Endothelial cell of umbilical vein (primary cell): ENCODE results near the gene EIF3A. TPM values are rescaled to one million over a fixed set of nuclear protein-coding genes. Genes with fewer than 3 reads are reported as not detected.

ENCODE experiments used
- BruUV-seq: library from RNA; stranded (reverse); fragments of 400-500 nt; replicated peaks from 2 replicates; lab custom pipeline; 2021; lab: Mats Ljungman, UMichigan
- CTCF ChIA-PET: fragments of 300-600, 350-600 bp; sonication (Branson Sonifier 250); formaldehyde crosslinking; loops from one replicate; lab custom pipeline; 2021; ENCODE audit warnings: antibody characterized with exemption, inconsistent platforms; lab: Charles Lee
- POLR2A ChIA-PET: fragments of 300-600, 350-600 bp; sonication (Branson Sonifier 250); formaldehyde crosslinking; loops from one replicate; lab custom pipeline; 2021; ENCODE audit warnings: antibody characterized with exemption, inconsistent platforms; lab: Charles Lee
- DNase-seq: peaks from one replicate; pipeline ENCODE4 v3.0.0-alpha.2; 2011; ENCODE audit warnings: low read depth, low spot score
- FAIRE-seq: peaks from 2 replicates; lab custom pipeline; 2011; peaks lifted over from hg19 to GRCh38; lab: Jason Lieb, UNC
- H2AFZ ChIP-seq: 2 replicates; pipeline ENCODE4 v1.6.0; 2012; ENCODE audit warnings: low read depth, low read length, control low read depth, inconsistent platforms
- H3K27ac ChIP-seq: 2 replicates; pipeline ENCODE4 v1.5.1; 2011; ENCODE audit warnings: low read depth, mild to moderate bottlenecking, control low read depth, low read length, moderate library complexity; ENCODE audit not compliant: insufficient read depth
- H3K27me3 ChIP-seq, 2 experiments: 2 replicates each; pipeline versions ENCODE4 v1.6.0 to v1.6.1; 2011; ENCODE audit warnings: low read length in 2 of 2, mixed read lengths in 1 of 2; ENCODE audit not compliant: control insufficient read depth in 2 of 2, insufficient read depth in 2 of 2
- H3K36me3 ChIP-seq, 2 experiments: 2 replicates in 1 of 2; 3 replicates in 1 of 2; pipeline ENCODE4 v1.5.1; 2011; ENCODE audit warnings: low read length in 2 of 2, mild to moderate bottlenecking in 1 of 2, moderate library complexity in 1 of 2; ENCODE audit not compliant: control insufficient read depth in 2 of 2, insufficient read depth in 2 of 2; ENCODE audit errors: extremely low read depth in 1 of 2
- H3K4me1 ChIP-seq: 3 replicates; pipeline ENCODE4 v1.5.1; 2011; ENCODE audit warnings: mild to moderate bottlenecking, low read length; ENCODE audit not compliant: control insufficient read depth, insufficient read depth; ENCODE audit errors: extremely low read depth
- H3K4me2 ChIP-seq: 2 replicates; pipeline ENCODE4 v1.6.1; 2011; ENCODE audit warnings: low read length, control low read depth, mixed read lengths; ENCODE audit not compliant: insufficient read depth
- H3K4me3 ChIP-seq, 3 experiments: fragments of 200-600 bp in 1 of 3; sonication (generic), shearing (Covaris generic) in 1 of 3; replicated peaks in 1 of 3; 2 replicates each; pipeline ENCODE4 v1.5.1; 2011 to 2016; ENCODE audit warnings: control low read depth in 3 of 3, low read length in 3 of 3, mild to moderate bottlenecking in 2 of 3, inconsistent platforms in 1 of 3, low read depth in 1 of 3, moderate library complexity in 1 of 3; ENCODE audit not compliant: insufficient read depth in 1 of 3
- H3K79me2 ChIP-seq: 2 replicates; pipeline ENCODE4 v1.6.0; 2012; ENCODE audit warnings: low read length, inconsistent platforms; ENCODE audit not compliant: control insufficient read depth, insufficient read depth
- H3K9ac ChIP-seq: replicated peaks from 2 replicates; pipeline ENCODE3; 2011; ENCODE audit warnings: low read length, control low read depth; ENCODE audit not compliant: insufficient read depth; ENCODE audit errors: extremely low read depth
- H3K9me1 ChIP-seq: replicated peaks from 3 replicates; pipeline ENCODE4 v1.6.0; 2011; ENCODE audit warnings: mild to moderate bottlenecking, low read length; ENCODE audit not compliant: control insufficient read depth, insufficient read depth; ENCODE audit errors: extremely low read depth
- H3K9me3 ChIP-seq: replicated peaks from 2 replicates; pipeline ENCODE4 v1.5.1; 2012; ENCODE audit warnings: low read length, inconsistent platforms; ENCODE audit not compliant: control insufficient read depth, insufficient read depth
- H4K20me1 ChIP-seq: replicated peaks from 2 replicates; pipeline ENCODE3; 2011; ENCODE audit warnings: mild to moderate bottlenecking, low read length; ENCODE audit not compliant: control insufficient read depth, insufficient read depth; ENCODE audit errors: extremely low read depth
- CTCF ChIP-seq, 2 donors: IDR thresholded peaks; 1 replicate in 1 of 2; 2 replicates in 1 of 2; pipeline ENCODE4 v1.5.1; 2011; ENCODE audit warnings: low read length in 2 of 2, mild to moderate bottlenecking in 2 of 2, moderate library complexity in 2 of 2, control low read depth in 1 of 2, inconsistent platforms in 1 of 2, low read depth in 1 of 2; ENCODE audit not compliant: insufficient read depth in 1 of 2; ENCODE audit errors: extremely low read depth in 1 of 2
- EZH2 ChIP-seq: IDR thresholded peaks from 2 replicates; pipeline ENCODE4 v1.6.1; 2012; ENCODE audit warnings: borderline replicate concordance, low read depth, mild to moderate bottlenecking, moderate library complexity, low read length, inconsistent platforms; ENCODE audit not compliant: severe bottlenecking
- FOS ChIP-seq: IDR thresholded peaks from 2 replicates; pipeline ENCODE4 v1.6.1; 2011; ENCODE audit warnings: mild to moderate bottlenecking, low read length, moderate library complexity, borderline replicate concordance; ENCODE audit not compliant: insufficient read depth
- GATA2 ChIP-seq: IDR thresholded peaks from 2 replicates; pipeline ENCODE4 v1.7.0; 2011; ENCODE audit warnings: low read depth, mild to moderate bottlenecking, moderate library complexity, mixed read lengths, low read length; ENCODE audit not compliant: insufficient read length, insufficient read depth
- JUN ChIP-seq: IDR thresholded peaks from 2 replicates; pipeline ENCODE4 v1.6.1; 2011; ENCODE audit warnings: borderline replicate concordance, low read depth; ENCODE audit not compliant: insufficient read length, insufficient read depth
- MAX ChIP-seq: IDR thresholded peaks from 2 replicates; pipeline ENCODE4 v1.6.1; 2011; ENCODE audit not compliant: insufficient read depth, insufficient read length
- MYC ChIP-seq: IDR thresholded peaks from one replicate; pipeline ENCODE4 v1.6.1; 2011; ENCODE audit warnings: mild to moderate bottlenecking, low read depth, low read length
- POLR2A ChIP-seq: IDR thresholded peaks from 2 replicates; pipeline ENCODE4 v1.6.1; 2012; ENCODE audit warnings: low read depth, mild to moderate bottlenecking, control low read depth, low read length
- POLR2AphosphoS5 ChIP-seq: IDR thresholded peaks from 2 replicates; pipeline ENCODE4 v1.6.1; 2012; ENCODE audit warnings: low read depth, mild to moderate bottlenecking, control low read depth, low read length, moderate library complexity; ENCODE audit not compliant: insufficient read depth
- dilution Hi-C: fragments of 300-500 bp; cut with MboI; formaldehyde crosslinking; loops from one replicate; pipeline ENCODE4 v1.15.0; 2019; ENCODE audit warnings: low sequenced_read_pairs; ENCODE audit not compliant: extremely low pct_ligation_motif_present
- intact Hi-C: fragments of 100-400 bp; cut with micrococcal nuclease; formaldehyde crosslinking; loops from one replicate; pipeline ENCODE4 v1.10.0; 2022
- polyA plus RNA-seq, 4 experiments: library from polyadenylated mRNA; depleted of rRNA in 3 of 4; stranded (reverse) in 3 of 4; unstranded in 1 of 4; fragments of >200 nt; gene quantifications; 2 replicates each; pipeline versions ENCODE4 v1.2.1 to v1.2.3, GENCODE V29; 2011 to 2012; ENCODE audit warnings: missing spikeins in 1 of 4
- total RNA-seq: library from RNA; stranded (reverse); gene quantifications from 2 replicates; pipeline ENCODE4 v1.2.3, GENCODE V29; 2021

Gene EIF3A
- total and polyA plus RNA-seq, 2 donors (not counting 3 experiments of a cell fraction or from before 2014, with no cell fraction given): 27.6 to 159 TPM

- no peak overlapping the region for H2AFZ ChIP-seq
- FAIRE-seq: no peak
- H3K79me2 ChIP-seq: no peaks in the 10 kb centered on the region
- intact Hi-C loops: no loop called here
- dilution Hi-C loops: no loop called here
- ChIA-PET CTCF (no interaction called here), POLR2A (no interaction called here)
- peaks cover 0 to 4% of the 10 kb centered on the region in 2 experiments for H3K27me3 ChIP-seq
- no peaks in the 10 kb centered on the region for H4K20me1 ChIP-seq
- TF ChIP-seq MAX (no peak), POLR2AphosphoS5 (no peak), EZH2 (no peak), GATA2 (no peak), FOS (no peak), POLR2A (no peak), MYC (no peak), CTCF (IDR thresholded peaks at IDR 0.05; ENCODE audit: extremely low read depth in 1 of 2, insufficient read depth in 1 of 2, low read depth in 1 of 2, low read length in 2 of 2) (no peak), JUN (no peak)
- BruUV-seq: no TSS peak
- H3K9me3 ChIP-seq: no peaks in the 10 kb centered on the region
- DNase-seq: no peak
- H3K36me3 ChIP-seq: no peaks in the 10 kb centered on the region
- H3K9ac ChIP-seq: no peak overlapping the region
- no peak overlapping the region for H3K4me3 ChIP-seq
- no peak overlapping the region for H3K4me2 ChIP-seq
- H3K27ac ChIP-seq: no peak overlapping the region
- no peaks in the 10 kb centered on the region for H3K4me1 ChIP-seq
- H3K9me1 ChIP-seq: no peaks in the 10 kb centered on the region
Measured at GRCh38 chr10:119020627-119020946, 60.0 kb downstream of the EIF3A start.
